ENCODE measurements around the gene ZNF350.
"Not testable (repeated sequence)": the region's sequence is repeated elsewhere in the genome, so short reads cannot be mapped to it uniquely, and the experiment has no call there.

- TF ChIP-seq EP300, POLR2A, CTCF (IDR thresholded peaks at IDR 0.05): not testable (repeated sequence)
Observed at GRCh38 chr19:51957846-51958245, 28.8 kb downstream of the ZNF350 start.
